Skeletal muscle tissue (tissue), 4 donors: ENCODE results near the gene RAB3IL1. TPM values are rescaled to one million over a fixed set of nuclear protein-coding genes. Genes with fewer than 3 reads are reported as not detected.

Experiments
- H3K27ac ChIP-seq: one replicate; pipeline ENCODE4 v1.7.0; 2013; ENCODE audit warnings: mild to moderate bottlenecking, low read depth, low read length, inconsistent platforms
- H3K27me3 ChIP-seq, 3 donors: one replicate each; pipeline ENCODE4 v1.7.0; 2013; ENCODE audit warnings: low read length in 3 of 3; ENCODE audit not compliant: control insufficient read depth in 3 of 3, insufficient read depth in 3 of 3
- H3K36me3 ChIP-seq, 3 donors: one replicate each; pipeline ENCODE4 v1.7.0; 2013; ENCODE audit warnings: low read length in 3 of 3; ENCODE audit not compliant: control insufficient read depth in 3 of 3, insufficient read depth in 3 of 3
- H3K4me1 ChIP-seq, 3 donors: one replicate each; pipeline ENCODE4 v1.7.0; 2013; ENCODE audit warnings: low read length in 3 of 3, mild to moderate bottlenecking in 3 of 3; ENCODE audit not compliant: control insufficient read depth in 3 of 3, insufficient read depth in 3 of 3
- H3K4me3 ChIP-seq, 3 donors: one replicate each; pipeline ENCODE4 v1.7.0; 2013; ENCODE audit warnings: low read length in 3 of 3
- H3K9ac ChIP-seq, 3 donors: one replicate each; pipeline ENCODE4 v1.7.0; 2013; ENCODE audit warnings: low read length in 3 of 3, mild to moderate bottlenecking in 3 of 3, moderate library complexity in 2 of 3, low read depth in 1 of 3
- H3K9me3 ChIP-seq, 3 donors: one replicate each; pipeline ENCODE4 v1.7.0; 2013; ENCODE audit warnings: low read length in 3 of 3; ENCODE audit not compliant: control insufficient read depth in 3 of 3
- total RNA-seq: library from RNA; depleted of rRNA; stranded (reverse); fragments of >200 nt; gene quantifications from one replicate; pipeline ENCODE4 v1.2.3, GENCODE V29; 2014
- donor health status: Osteomylitis.

Gene RAB3IL1
- total RNA-seq, 1 donor from 2014 or later = 9.4 TPM

DNA sequence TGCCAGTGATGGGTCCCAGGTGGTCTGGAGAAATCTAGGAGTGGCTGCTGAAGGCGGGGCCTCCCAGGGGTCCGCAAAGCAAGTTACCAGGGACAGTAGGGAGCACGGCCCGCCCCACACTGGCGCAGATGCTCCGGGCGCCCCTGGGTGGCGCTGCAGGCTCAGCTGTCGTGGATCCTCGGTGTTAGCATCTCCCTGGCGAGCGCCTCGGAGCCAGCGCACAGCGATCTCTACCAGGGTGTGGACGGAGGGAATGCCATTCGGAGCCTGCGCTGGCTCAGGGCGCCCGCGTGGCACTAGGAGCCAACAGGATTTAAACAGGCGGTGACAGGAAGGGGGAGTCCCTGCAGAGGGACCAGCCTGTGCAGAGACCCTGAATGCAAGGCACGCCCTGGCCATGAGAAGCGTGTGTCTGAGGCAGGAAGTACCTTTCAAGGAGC lies 46.2 kb downstream of the RAB3IL1 start:
- peak overlapping the region; percentile 64 for H3K27ac ChIP-seq
- peak overlapping the region in 2 of 3 donors; percentile 49 to 60 for H3K4me3 ChIP-seq
- peaks cover 21 to 34% (median 28%) of the 10 kb centered on the region in 3 donors for H3K4me1 ChIP-seq
- H3K9me3 ChIP-seq = no peaks in the 10 kb centered on the region
- peaks cover 0 to 3% (median 0%) of the 10 kb centered on the region in 3 donors for H3K27me3 ChIP-seq
- peaks cover 0 to 4% (median 0%) of the 10 kb centered on the region in 3 donors for H3K36me3 ChIP-seq
- peak overlapping the region; percentile 22 to 45 (median 38) for H3K9ac ChIP-seq

DNA sequence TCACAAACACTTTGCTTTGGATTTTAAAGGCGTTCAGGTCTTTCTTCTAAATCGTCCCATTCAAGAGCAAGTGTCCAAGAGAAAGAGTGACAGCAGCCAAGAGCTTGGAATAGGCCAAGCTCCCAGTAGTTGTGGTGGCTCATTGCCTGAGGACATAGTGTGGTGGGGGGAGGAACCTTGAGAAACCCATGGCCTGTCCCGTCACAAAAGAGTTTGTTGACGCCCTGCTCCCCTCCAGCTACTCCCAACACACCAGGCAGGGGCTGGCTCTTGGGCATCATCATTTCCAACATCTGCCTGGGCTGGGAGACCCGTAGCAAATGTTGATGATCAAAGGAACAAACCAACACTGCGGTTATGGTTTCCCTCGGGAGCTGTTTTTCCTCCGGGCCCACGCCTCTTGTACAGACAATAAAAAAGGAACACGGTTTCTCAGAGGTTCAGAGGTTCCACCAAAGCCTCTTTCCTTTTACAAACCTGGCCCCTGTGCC lies 46.8 kb downstream of the RAB3IL1 start:
- peaks cover 21 to 34% (median 28%) of the 10 kb centered on the region in 3 donors for H3K4me1 ChIP-seq
- H3K9me3 ChIP-seq = no peaks in the 10 kb centered on the region
- H3K36me3 ChIP-seq = peaks cover 0 to 2% (median 0%) of the 10 kb centered on the region in 3 donors
- peak overlapping the region; percentile 22 to 45 (median 38) for H3K9ac ChIP-seq
- no peak overlapping the region for H3K4me3 ChIP-seq
- H3K27ac ChIP-seq = peak overlapping the region; percentile 64
- H3K27me3 ChIP-seq = peaks cover 0 to 3% (median 0%) of the 10 kb centered on the region in 3 donors

DNA sequence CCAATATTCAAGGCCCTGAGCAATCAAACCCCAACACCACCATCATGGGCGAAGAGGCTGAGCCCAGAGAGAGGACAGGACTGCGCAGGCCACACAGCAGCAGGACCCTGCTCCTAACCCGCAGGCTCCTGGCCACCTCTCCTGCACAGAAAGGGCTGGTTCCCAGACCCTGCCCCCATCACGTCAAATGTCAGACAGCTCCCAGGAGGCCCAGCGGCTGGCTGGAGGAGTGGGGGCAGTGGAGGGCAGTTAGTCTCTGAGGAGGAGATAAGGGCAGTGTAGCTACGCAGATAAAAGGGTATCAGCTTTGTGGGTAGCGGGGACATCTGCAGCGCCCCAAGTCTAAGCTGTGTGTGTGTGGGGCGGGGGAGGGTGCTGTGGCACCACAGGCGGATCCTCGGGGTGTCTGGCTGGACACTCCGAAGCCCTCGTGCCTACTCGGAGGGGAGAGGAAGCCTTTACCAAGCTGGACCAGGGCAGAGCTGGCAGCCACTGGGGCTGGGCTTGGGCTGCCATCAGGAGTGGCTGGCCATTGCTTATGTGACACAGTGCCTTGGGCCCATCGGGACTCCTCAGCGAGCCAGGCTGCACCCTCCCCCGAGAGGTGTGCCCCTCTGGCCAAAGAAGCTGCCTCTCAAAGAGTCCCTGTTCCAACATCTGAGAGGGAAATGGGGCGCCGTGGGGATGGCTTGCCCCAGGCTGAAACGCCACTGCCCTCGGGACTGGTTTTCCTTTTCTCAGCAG lies 47.5 kb downstream of the RAB3IL1 start:
- H3K27me3 ChIP-seq = peaks cover 0 to 3% (median 0%) of the 10 kb centered on the region in 3 donors
- H3K9me3 ChIP-seq = no peaks in the 10 kb centered on the region
- H3K36me3 ChIP-seq = no peaks in the 10 kb centered on the region
- no peak overlapping the region for H3K4me3 ChIP-seq
- H3K27ac ChIP-seq = no peak overlapping the region
- H3K4me1 ChIP-seq = peaks cover 21 to 32% (median 26%) of the 10 kb centered on the region in 3 donors
- H3K9ac ChIP-seq = peak overlapping the region in 1 of 3 donors; percentile 33

DNA sequence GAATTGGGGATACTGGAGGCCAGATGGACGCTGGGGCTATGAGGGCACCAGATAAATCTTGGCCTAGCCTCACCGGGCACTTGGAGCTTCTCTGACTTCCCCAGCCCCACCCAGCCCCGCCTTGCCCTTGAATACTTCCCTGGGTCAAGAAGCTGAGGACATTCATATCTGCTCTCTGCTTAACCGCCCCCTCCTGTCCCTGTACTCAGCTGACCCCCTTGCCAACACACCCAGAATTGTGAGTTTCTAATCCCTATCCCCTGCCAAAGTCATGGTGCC lies 48.0 kb downstream of the RAB3IL1 start:
- Histone ChIP-seq H3K9me3 (no peaks in the 10 kb centered on the region), H3K27me3 (peaks cover 0 to 3% (median 0%) of the 10 kb centered on the region in 3 donors), H3K4me3 (no peak overlapping the region), H3K36me3 (no peaks in the 10 kb centered on the region), H3K9ac (no peak overlapping the region), H3K4me1 (peaks cover 19 to 27% (median 22%) of the 10 kb centered on the region in 3 donors), H3K27ac (no peak overlapping the region)

DNA sequence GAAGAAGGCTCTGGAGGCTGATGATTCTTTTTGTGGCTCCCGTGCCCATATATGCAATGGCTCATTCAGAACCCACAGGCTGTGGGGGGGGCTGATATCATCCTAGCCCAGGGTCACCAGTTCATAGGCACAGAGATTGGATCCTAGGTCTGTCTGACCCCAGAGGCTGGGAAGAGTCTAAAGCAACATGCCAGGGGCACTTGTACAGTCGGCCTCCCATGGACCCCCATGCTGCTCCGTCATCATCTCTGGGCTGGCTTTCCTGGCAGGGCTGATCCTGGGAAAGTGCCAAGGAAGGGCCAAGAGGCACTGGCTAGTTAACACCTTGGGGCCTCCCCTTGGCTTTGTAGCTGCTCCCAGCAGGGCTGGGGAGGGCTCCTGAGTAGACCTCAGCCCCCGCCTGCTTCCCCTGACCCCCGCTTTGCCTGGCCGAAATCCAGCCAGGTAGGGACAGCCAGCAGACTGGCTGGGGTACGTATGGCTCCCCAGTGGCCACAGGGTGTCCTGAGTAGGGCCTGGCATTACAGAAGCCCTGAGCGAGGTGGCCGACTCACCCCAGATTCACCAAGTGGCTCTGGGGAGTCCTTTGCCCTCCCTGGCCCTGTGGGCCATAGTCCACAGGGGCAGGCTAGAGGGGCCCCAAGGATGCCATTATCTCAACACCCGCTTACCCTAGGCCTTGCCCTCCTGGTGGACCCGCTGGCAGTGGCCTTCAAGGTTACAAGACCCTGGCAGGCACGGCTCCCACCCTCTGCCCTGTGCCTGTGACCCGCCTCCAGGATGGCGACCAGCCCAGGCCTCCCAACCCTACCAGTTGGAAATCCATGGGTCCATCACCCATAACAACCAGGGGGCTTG lies 48.6 kb downstream of the RAB3IL1 start:
- Histone ChIP-seq H3K9ac (no peak overlapping the region), H3K9me3 (no peaks in the 10 kb centered on the region), H3K4me3 (no peak overlapping the region), H3K36me3 (peaks cover 0 to 2% (median 0%) of the 10 kb centered on the region in 3 donors), H3K27me3 (peaks cover 0 to 3% (median 0%) of the 10 kb centered on the region in 3 donors), H3K27ac (no peak overlapping the region), H3K4me1 (peaks cover 16 to 21% (median 18%) of the 10 kb centered on the region in 3 donors)

DNA sequence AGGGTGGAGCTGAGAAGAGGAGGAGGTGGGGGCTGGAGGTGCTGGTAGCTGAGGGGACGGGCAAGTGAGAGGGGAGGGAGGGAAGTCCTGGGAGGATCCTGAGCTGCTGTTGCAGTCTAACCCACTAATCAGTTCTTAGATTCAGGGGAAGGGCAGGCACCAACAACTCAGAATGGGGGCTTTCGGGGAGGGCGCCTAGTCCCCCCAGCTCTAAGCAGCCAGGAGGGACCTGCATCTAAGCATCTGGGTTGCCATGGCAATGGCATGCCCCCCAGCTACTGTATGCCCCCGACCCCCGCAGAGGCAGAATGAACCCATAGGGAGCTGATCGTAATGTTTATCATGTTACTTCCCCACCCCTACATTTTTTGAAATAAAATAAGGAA lies 50.4 kb downstream of the RAB3IL1 start:
- no peak overlapping the region for H3K9ac ChIP-seq
- H3K4me3 ChIP-seq = no peak overlapping the region
- H3K4me1 ChIP-seq = peaks cover 16 to 23% (median 18%) of the 10 kb centered on the region in 3 donors
- peaks cover 0 to 7% (median 0%) of the 10 kb centered on the region in 3 donors for H3K36me3 ChIP-seq
- no peaks in the 10 kb centered on the region for H3K9me3 ChIP-seq
- peaks cover 0 to 3% (median 0%) of the 10 kb centered on the region in 3 donors for H3K27me3 ChIP-seq
- no peak overlapping the region for H3K27ac ChIP-seq

DNA sequence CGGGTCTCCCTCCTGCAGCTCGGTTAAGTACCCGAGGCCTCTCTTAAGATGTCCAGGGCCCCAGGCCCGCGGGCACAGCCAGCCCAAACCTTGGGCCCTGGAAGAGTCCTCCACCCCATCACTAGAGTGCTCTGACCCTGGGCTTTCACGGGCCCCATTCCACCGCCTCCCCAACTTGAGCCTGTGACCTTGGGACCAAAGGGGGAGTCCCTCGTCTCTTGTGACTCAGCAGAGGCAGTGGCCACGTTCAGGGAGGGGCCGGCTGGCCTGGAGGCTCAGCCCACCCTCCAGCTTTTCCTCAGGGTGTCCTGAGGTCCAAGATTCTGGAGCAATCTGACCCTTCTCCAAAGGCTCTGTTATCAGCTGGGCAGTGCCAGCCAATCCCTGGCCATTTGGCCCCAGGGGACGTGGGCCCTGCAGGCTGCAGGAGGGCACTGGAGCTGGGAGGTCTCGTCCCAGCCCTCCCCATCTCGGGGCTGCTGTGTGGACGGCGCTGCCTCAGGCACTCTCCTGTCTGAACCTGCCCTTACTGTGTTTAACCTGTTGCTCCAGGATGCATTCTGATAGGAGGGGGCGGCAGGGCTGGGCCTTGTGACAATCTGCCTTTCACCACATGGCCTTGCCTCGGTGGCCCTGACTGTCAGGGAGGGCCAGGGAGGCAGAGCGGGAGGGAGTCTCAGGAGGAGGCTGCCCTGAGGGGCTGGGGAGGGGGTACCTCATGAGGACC lies 51.0 kb downstream of the RAB3IL1 start:
- no peak overlapping the region for H3K27ac ChIP-seq
- H3K4me3 ChIP-seq = no peak overlapping the region
- H3K9me3 ChIP-seq = no peaks in the 10 kb centered on the region
- peaks cover 19 to 27% (median 20%) of the 10 kb centered on the region in 3 donors for H3K4me1 ChIP-seq
- peaks cover 0 to 3% (median 0%) of the 10 kb centered on the region in 3 donors for H3K27me3 ChIP-seq
- peaks cover 0 to 7% (median 0%) of the 10 kb centered on the region in 3 donors for H3K36me3 ChIP-seq
- H3K9ac ChIP-seq = no peak overlapping the region

DNA sequence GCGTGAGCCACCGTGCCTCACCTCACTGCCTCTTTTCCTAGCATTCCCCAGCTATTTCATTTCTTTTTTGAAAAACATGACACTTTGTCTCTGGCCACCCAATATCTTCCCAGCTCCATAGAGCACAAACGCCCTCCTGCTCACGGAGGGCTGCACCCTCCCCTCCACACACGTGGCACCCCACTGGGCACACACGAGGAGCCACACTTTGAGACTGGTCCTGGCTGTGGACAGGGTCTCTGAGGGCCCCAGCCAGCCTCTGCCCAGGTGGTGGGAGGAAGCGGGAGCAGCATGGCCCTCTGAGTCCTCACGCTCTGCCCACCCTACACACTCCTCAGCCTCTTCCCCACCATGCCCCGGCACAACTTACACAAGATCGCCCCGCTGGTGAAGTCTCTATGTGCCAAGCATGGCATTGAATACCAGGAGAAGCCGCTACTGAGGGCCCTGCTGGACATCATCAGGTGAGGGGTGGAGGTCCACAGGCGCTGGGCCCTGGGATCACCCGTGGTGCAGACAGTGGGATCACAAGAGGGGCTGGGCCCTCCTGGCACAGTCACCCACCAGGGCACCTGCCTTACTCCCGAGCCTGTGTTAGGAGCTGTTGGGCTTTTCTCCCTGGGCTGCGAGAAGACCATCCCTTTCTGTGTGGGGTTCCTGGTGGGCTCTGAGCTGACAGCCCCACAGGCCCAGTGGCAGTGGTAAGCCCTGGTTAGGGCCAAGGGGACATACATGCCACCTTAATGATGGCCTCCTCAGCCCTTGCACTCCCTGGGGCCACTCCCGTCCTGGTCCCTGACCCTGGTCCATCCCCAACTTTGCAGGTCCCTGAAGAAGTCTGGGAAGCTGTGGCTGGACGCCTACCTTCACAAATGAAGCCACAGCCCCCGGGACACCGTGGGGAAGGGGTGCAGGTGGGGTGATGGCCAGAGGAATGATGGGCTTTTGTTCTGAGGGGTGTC lies 52.3 kb downstream of the RAB3IL1 start:
- Histone ChIP-seq H3K36me3 (peaks cover 0 to 7% (median 0%) of the 10 kb centered on the region in 3 donors), H3K9ac (no peak overlapping the region), H3K27me3 (no peaks in the 10 kb centered on the region), H3K4me1 (peaks cover 9 to 14% (median 10%) of the 10 kb centered on the region in 3 donors), H3K4me3 (no peak overlapping the region), H3K9me3 (no peaks in the 10 kb centered on the region), H3K27ac (no peak overlapping the region)
